ENCODE results near the gene DYNLT5.
"Not testable (repeated sequence)": the region's sequence is repeated elsewhere in the genome, so short reads cannot be mapped to it uniquely, and the experiment has no call there.

The DYNLT5 gene

GRCh38 chr1:66769512-66770229 lies 17.4 kb downstream of the DYNLT5 start:
- H3K4me3 ChIP-seq (ENCODE audit: low read length): no peak overlapping the region
- H3K4me1 ChIP-seq (ENCODE audit: control insufficient read depth, insufficient read depth, low read length): no peaks in the 10 kb centered on the region
- no peaks in the 10 kb centered on the region for H3K9me3 ChIP-seq (ENCODE audit: control insufficient read depth, insufficient read depth, low read length)
- H3K27me3 ChIP-seq (ENCODE audit: control insufficient read depth, insufficient read depth, low read length): no peaks in the 10 kb centered on the region
- no CpG with 5 or more reads among the region's 7 CpGs for WGBS (ENCODE audit: insufficient coverage, insufficient read length)
- H3K36me3 ChIP-seq (ENCODE audit: control insufficient read depth, insufficient read depth, low read length): no peaks in the 10 kb centered on the region
- DNase-seq (ENCODE audit: low read depth, low spot score): no peak
- H3K27ac ChIP-seq (ENCODE audit: low read length): no peak overlapping the region

- DNase-seq (ENCODE audit: low read depth, low spot score): no peak
- Histone ChIP-seq H3K27me3 (ENCODE audit: control insufficient read depth, insufficient read depth, low read length) (no peaks in the 10 kb centered on the region), H3K4me3 (ENCODE audit: low read length) (no peak overlapping the region), H3K9me3 (ENCODE audit: control insufficient read depth, insufficient read depth, low read length) (no peaks in the 10 kb centered on the region), H3K36me3 (ENCODE audit: control insufficient read depth, insufficient read depth, low read length) (no peaks in the 10 kb centered on the region), H3K4me1 (ENCODE audit: control insufficient read depth, insufficient read depth, low read length) (no peaks in the 10 kb centered on the region), H3K27ac (ENCODE audit: low read length) (no peak overlapping the region)
- WGBS (ENCODE audit: insufficient coverage, insufficient read length): no CpG with 5 or more reads among the region's 2 CpGs
Measured at GRCh38 chr1:66770240-66770639, 18.0 kb downstream of the DYNLT5 start.

GRCh38 chr1:66770694-66771093 lies 18.4 kb downstream of the DYNLT5 start:
- Histone ChIP-seq H3K27ac (ENCODE audit: low read length) (no peak overlapping the region), H3K36me3 (ENCODE audit: control insufficient read depth, insufficient read depth, low read length) (no peaks in the 10 kb centered on the region), H3K4me3 (ENCODE audit: low read length) (no peak overlapping the region), H3K27me3 (ENCODE audit: control insufficient read depth, insufficient read depth, low read length) (no peaks in the 10 kb centered on the region), H3K9me3 (ENCODE audit: control insufficient read depth, insufficient read depth, low read length) (no peaks in the 10 kb centered on the region), H3K4me1 (ENCODE audit: control insufficient read depth, insufficient read depth, low read length) (no peaks in the 10 kb centered on the region)
- no CpG with 5 or more reads among the region's 4 CpGs for WGBS (ENCODE audit: insufficient coverage, insufficient read length)
- no peak for DNase-seq (ENCODE audit: low read depth, low spot score)

GRCh38 chr1:66773227-66773626 lies 21.0 kb downstream of the DYNLT5 start:
- Histone ChIP-seq H3K27ac (ENCODE audit: low read length) (no peak overlapping the region), H3K36me3 (ENCODE audit: control insufficient read depth, insufficient read depth, low read length) (no peaks in the 10 kb centered on the region), H3K9me3 (ENCODE audit: control insufficient read depth, insufficient read depth, low read length) (no peaks in the 10 kb centered on the region), H3K4me3 (ENCODE audit: low read length) (no peak overlapping the region), H3K4me1 (ENCODE audit: control insufficient read depth, insufficient read depth, low read length) (no peaks in the 10 kb centered on the region), H3K27me3 (ENCODE audit: control insufficient read depth, insufficient read depth, low read length) (no peaks in the 10 kb centered on the region)
- whole genome bisulfite sequencing (ENCODE audit: insufficient coverage, insufficient read length): no CpG with 5 or more reads among the region's 2 CpGs
- no peak for DNase-seq (ENCODE audit: low read depth, low spot score)

GRCh38 chr1:66774438-66774837 lies 22.2 kb downstream of the DYNLT5 start:
- Histone ChIP-seq H3K9me3 (ENCODE audit: control insufficient read depth, insufficient read depth, low read length) (no peaks in the 10 kb centered on the region), H3K4me1 (ENCODE audit: control insufficient read depth, insufficient read depth, low read length) (no peaks in the 10 kb centered on the region), H3K27ac (ENCODE audit: low read length) (no peak overlapping the region), H3K27me3 (ENCODE audit: control insufficient read depth, insufficient read depth, low read length) (no peaks in the 10 kb centered on the region), H3K4me3 (ENCODE audit: low read length) (no peak overlapping the region), H3K36me3 (ENCODE audit: control insufficient read depth, insufficient read depth, low read length) (no peaks in the 10 kb centered on the region)
- WGBS (ENCODE audit: insufficient coverage, insufficient read length): 100% methylated on average over 2 of the region's 2 CpGs
- DNase-seq (ENCODE audit: low read depth, low spot score): no peak

GRCh38 chr1:66775646-66776045 lies 23.4 kb downstream of the DYNLT5 start:
- DNase-seq (ENCODE audit: low read depth, low spot score): no peak
- Histone ChIP-seq H3K4me3 (ENCODE audit: low read length) (no peak overlapping the region), H3K36me3 (ENCODE audit: control insufficient read depth, insufficient read depth, low read length) (no peaks in the 10 kb centered on the region), H3K27ac (ENCODE audit: low read length) (no peak overlapping the region), H3K27me3 (ENCODE audit: control insufficient read depth, insufficient read depth, low read length) (no peaks in the 10 kb centered on the region), H3K9me3 (ENCODE audit: control insufficient read depth, insufficient read depth, low read length) (no peaks in the 10 kb centered on the region), H3K4me1 (ENCODE audit: control insufficient read depth, insufficient read depth, low read length) (no peaks in the 10 kb centered on the region)
- WGBS (ENCODE audit: insufficient coverage, insufficient read length): 100% methylated on average over 1 of the region's 3 CpGs

GRCh38 chr1:66777831-66778230 lies 25.6 kb downstream of the DYNLT5 start:
- no peaks in the 10 kb centered on the region for H3K27me3 ChIP-seq (ENCODE audit: control insufficient read depth, insufficient read depth, low read length)
- DNase-seq (ENCODE audit: low read depth, low spot score): no peak

GRCh38 chr1:66778266-66778665 lies 26.0 kb downstream of the DYNLT5 start:
- no peak overlapping the region for H3K27ac ChIP-seq (ENCODE audit: low read length)
- H3K9me3 ChIP-seq (ENCODE audit: control insufficient read depth, insufficient read depth, low read length): no peaks in the 10 kb centered on the region
- no peak overlapping the region for H3K4me3 ChIP-seq (ENCODE audit: low read length)
- no peaks in the 10 kb centered on the region for H3K4me1 ChIP-seq (ENCODE audit: control insufficient read depth, insufficient read depth, low read length)
- no peak for DNase-seq (ENCODE audit: low read depth, low spot score)
- H3K27me3 ChIP-seq (ENCODE audit: control insufficient read depth, insufficient read depth, low read length): no peaks in the 10 kb centered on the region
- no CpG with 5 or more reads among the region's 4 CpGs for WGBS (ENCODE audit: insufficient coverage, insufficient read length)
- H3K36me3 ChIP-seq (ENCODE audit: control insufficient read depth, insufficient read depth, low read length): no peaks in the 10 kb centered on the region

More at GRCh38 chr1:66777831-66778230, 25.6 kb downstream of the DYNLT5 start:
- WGBS (ENCODE audit: insufficient coverage, insufficient read length): no CpG with 5 or more reads among the region's 3 CpGs
- no peaks in the 10 kb centered on the region for H3K4me1 ChIP-seq (ENCODE audit: control insufficient read depth, insufficient read depth, low read length)
- no peak overlapping the region for H3K27ac ChIP-seq (ENCODE audit: low read length)
- no peak overlapping the region for H3K4me3 ChIP-seq (ENCODE audit: low read length)
- H3K9me3 ChIP-seq (ENCODE audit: control insufficient read depth, insufficient read depth, low read length): no peaks in the 10 kb centered on the region
- H3K36me3 ChIP-seq (ENCODE audit: control insufficient read depth, insufficient read depth, low read length): no peaks in the 10 kb centered on the region

- no peak for DNase-seq (ENCODE audit: low read depth, low spot score)
- H3K4me1 ChIP-seq (ENCODE audit: control insufficient read depth, insufficient read depth, low read length): no peaks in the 10 kb centered on the region
- no peak overlapping the region for H3K27ac ChIP-seq (ENCODE audit: low read length)
- H3K36me3 ChIP-seq (ENCODE audit: control insufficient read depth, insufficient read depth, low read length): no peaks in the 10 kb centered on the region
- H3K9me3 ChIP-seq (ENCODE audit: control insufficient read depth, insufficient read depth, low read length): no peaks in the 10 kb centered on the region
- H3K27me3 ChIP-seq (ENCODE audit: control insufficient read depth, insufficient read depth, low read length): no peaks in the 10 kb centered on the region
- WGBS (ENCODE audit: insufficient coverage, insufficient read length): no CpG with 5 or more reads among the region's 4 CpGs
- no peak overlapping the region for H3K4me3 ChIP-seq (ENCODE audit: low read length)
Measured at GRCh38 chr1:66778969-66779368, 26.7 kb downstream of the DYNLT5 start.

GRCh38 chr1:66779475-66780078 lies 27.3 kb downstream of the DYNLT5 start:
- H3K27me3 ChIP-seq (ENCODE audit: control insufficient read depth, insufficient read depth, low read length): no peaks in the 10 kb centered on the region

GRCh38 chr1:66785800-66786199 lies 33.5 kb downstream of the DYNLT5 start:
- H3K4me1 ChIP-seq (ENCODE audit: control insufficient read depth, insufficient read depth, low read length); H3K4me3 ChIP-seq (ENCODE audit: low read length); H3K36me3 ChIP-seq (ENCODE audit: control insufficient read depth, insufficient read depth, low read length); H3K27ac ChIP-seq (ENCODE audit: low read length); H3K9me3 ChIP-seq (ENCODE audit: control insufficient read depth, insufficient read depth, low read length); H3K27me3 ChIP-seq (ENCODE audit: control insufficient read depth, insufficient read depth, low read length); DNase-seq (ENCODE audit: low read depth, low spot score): not testable (repeated sequence)
- WGBS (ENCODE audit: insufficient coverage, insufficient read length): no CpG with 5 or more reads among the region's 2 CpGs

More at GRCh38 chr1:66779475-66780078, 27.3 kb downstream of the DYNLT5 start:
- Histone ChIP-seq H3K27ac (ENCODE audit: low read length) (no peak overlapping the region), H3K4me1 (ENCODE audit: control insufficient read depth, insufficient read depth, low read length) (no peaks in the 10 kb centered on the region), H3K9me3 (ENCODE audit: control insufficient read depth, insufficient read depth, low read length) (no peaks in the 10 kb centered on the region), H3K4me3 (ENCODE audit: low read length) (no peak overlapping the region), H3K36me3 (ENCODE audit: control insufficient read depth, insufficient read depth, low read length) (no peaks in the 10 kb centered on the region)
- WGBS (ENCODE audit: insufficient coverage, insufficient read length): no CpG with 5 or more reads among the region's 2 CpGs
- DNase-seq (ENCODE audit: low read depth, low spot score): no peak
